ENCODE data around the gene CTNNB1. TPM values are rescaled to one million over a fixed set of nuclear protein-coding genes. Genes with fewer than 3 reads are reported as not detected.

CTNNB1 gene
- total RNA-seq, 3 donors from 2014 or later (not counting 1 experiment from before 2014, with no cell fraction given), result 213 to 258 (median 230) TPM

DNA sequence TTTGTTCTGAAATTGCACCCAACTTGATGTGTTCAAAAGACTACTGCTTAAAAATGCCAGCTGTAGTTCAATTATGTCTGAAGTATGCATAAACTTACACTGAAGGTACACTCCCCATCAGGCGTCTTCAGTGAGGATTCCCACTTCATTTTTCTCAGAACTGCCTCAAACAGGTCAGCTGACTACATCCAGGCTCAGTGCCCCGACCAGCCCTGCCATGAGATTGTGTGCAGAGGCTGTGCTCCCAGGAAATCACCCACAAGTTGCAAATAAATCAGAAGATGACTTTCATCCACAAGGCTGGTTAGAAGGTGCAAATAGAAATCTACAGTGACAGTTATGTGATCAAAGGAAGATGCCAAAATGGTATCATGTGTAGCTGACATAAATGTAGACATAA, 51.5 kb downstream of the CTNNB1 start:
- Mint-ChIP-seq H3K9me3 (peaks cover 0 to 4% of the 10 kb centered on the region in 2 donors), H3K4me1 (no peaks in the 10 kb centered on the region), H3K36me3 (no peaks in the 10 kb centered on the region), H3K27ac (no peak overlapping the region), H3K4me3 (no peak overlapping the region), H3K27me3 (ENCODE audit: low read depth in 2 of 2) (peaks cover 3 to 8% of the 10 kb centered on the region in 2 donors)
- 68% methylated on average over 2 of the region's 2 CpGs for WGBS (ENCODE audit: insufficient coverage)
- Histone ChIP-seq H3K4me3 (ENCODE audit: low read length) (no peak overlapping the region), H3K9me3 (ENCODE audit: control insufficient read depth, insufficient read depth, low read length) (no peaks in the 10 kb centered on the region), H3K27me3 (ENCODE audit: control insufficient read depth, insufficient read depth, low read length) (no peaks in the 10 kb centered on the region), H3K36me3 (ENCODE audit: control insufficient read depth, insufficient read depth, low read length) (no peaks in the 10 kb centered on the region), H3K4me1 (ENCODE audit: control insufficient read depth, insufficient read depth, low read length) (no peaks in the 10 kb centered on the region), H3K27ac (ENCODE audit: low read length) (no peak overlapping the region)
- TF ChIP-seq, protein P1, sequence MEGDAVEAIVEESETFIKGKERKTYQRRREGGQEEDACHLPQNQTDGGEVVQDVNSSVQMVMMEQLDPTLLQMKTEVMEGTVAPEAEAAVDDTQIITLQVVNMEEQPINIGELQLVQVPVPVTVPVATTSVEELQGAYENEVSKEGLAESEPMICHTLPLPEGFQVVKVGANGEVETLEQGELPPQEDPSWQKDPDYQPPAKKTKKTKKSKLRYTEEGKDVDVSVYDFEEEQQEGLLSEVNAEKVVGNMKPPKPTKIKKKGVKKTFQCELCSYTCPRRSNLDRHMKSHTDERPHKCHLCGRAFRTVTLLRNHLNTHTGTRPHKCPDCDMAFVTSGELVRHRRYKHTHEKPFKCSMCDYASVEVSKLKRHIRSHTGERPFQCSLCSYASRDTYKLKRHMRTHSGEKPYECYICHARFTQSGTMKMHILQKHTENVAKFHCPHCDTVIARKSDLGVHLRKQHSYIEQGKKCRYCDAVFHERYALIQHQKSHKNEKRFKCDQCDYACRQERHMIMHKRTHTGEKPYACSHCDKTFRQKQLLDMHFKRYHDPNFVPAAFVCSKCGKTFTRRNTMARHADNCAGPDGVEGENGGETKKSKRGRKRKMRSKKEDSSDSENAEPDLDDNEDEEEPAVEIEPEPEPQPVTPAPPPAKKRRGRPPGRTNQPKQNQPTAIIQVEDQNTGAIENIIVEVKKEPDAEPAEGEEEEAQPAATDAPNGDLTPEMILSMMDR (IDR thresholded peaks at IDR 0.05), result no peak
- intact Hi-C loops (cut with micrococcal nuclease), result no loop called here
- ATAC-seq, result no peak
- no peak for DNase-seq

DNA sequence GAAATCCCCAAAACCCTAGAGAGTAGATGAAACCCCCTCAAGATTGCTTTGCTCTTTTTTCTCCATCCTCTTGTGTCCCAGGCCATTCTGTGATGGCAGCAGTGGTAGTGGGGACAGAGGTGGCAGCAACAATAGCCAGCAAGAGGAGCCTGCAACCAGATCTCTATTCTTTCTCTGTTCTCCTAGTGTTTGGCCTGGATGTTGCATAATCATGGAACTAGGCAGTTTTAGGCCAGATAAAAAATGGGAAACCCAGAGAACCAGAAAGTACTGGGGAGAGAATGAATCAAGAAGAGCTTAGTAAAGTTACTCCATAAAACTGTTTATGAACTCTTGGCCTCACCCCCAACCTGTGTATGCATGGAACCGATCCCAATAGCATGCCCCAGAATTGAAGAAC, 52.3 kb downstream of the CTNNB1 start:
- intact Hi-C loops (cut with micrococcal nuclease), result no loop called here
- DNase-seq (no peak), ATAC-seq (no peak)
- Mint-ChIP-seq H3K27ac (no peak overlapping the region), H3K4me3 (no peak overlapping the region), H3K9me3 (peaks cover 0 to 4% of the 10 kb centered on the region in 2 donors), H3K27me3 (ENCODE audit: low read depth in 2 of 2) (peaks cover 3 to 8% of the 10 kb centered on the region in 2 donors), H3K4me1 (no peaks in the 10 kb centered on the region), H3K36me3 (no peaks in the 10 kb centered on the region)
- H3K4me3 ChIP-seq (ENCODE audit: low read length), result no peak overlapping the region
- TF ChIP-seq, protein P1 (IDR thresholded peaks at IDR 0.05), result no peak
- H3K36me3 ChIP-seq (ENCODE audit: control insufficient read depth, insufficient read depth, low read length), result no peaks in the 10 kb centered on the region
- no peak overlapping the region for H3K27ac ChIP-seq (ENCODE audit: low read length)
- H3K4me1 ChIP-seq (ENCODE audit: control insufficient read depth, insufficient read depth, low read length), result no peaks in the 10 kb centered on the region
- no peaks in the 10 kb centered on the region for H3K9me3 ChIP-seq (ENCODE audit: control insufficient read depth, insufficient read depth, low read length)
- H3K27me3 ChIP-seq (ENCODE audit: control insufficient read depth, insufficient read depth, low read length), result no peaks in the 10 kb centered on the region
- 84% methylated on average over 1 of the region's 1 CpG for WGBS (ENCODE audit: insufficient coverage)

DNA sequence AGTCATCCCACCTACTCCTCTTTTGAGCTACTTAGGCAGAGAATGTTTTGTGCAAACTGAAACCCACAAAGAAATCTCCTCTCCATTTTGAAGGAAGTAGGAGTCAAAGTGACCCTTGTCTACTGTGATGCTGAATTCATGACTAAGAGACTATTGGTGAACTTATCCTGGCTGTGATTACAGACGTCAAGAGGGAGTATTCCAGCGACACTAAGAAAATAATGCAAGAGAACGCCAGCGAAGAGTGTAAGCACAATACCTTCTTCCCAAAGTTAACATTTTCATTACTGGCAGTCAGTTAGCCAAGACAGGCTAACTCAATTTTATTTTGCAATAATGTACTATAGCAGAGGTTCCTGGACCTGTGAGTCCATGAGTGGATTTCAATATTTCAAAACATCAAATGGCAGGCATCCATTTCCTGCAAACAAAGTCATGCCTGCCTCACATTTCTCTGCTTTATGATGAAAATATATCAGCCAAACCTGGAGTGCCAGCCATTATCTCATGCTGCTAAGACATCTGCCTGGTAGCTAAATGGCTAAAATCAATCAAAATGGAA, 59.0 kb downstream of the CTNNB1 start:
- no peaks in the 10 kb centered on the region for H3K36me3 Mint-ChIP-seq

More for the DNA sequence above, 59.0 kb downstream of the CTNNB1 start:
- Histone ChIP-seq H3K36me3 (ENCODE audit: control insufficient read depth, insufficient read depth, low read length) (no peaks in the 10 kb centered on the region), H3K4me3 (ENCODE audit: low read length) (no peak overlapping the region), H3K27ac (ENCODE audit: low read length) (no peak overlapping the region), H3K27me3 (ENCODE audit: control insufficient read depth, insufficient read depth, low read length) (no peaks in the 10 kb centered on the region), H3K4me1 (ENCODE audit: control insufficient read depth, insufficient read depth, low read length) (no peaks in the 10 kb centered on the region), H3K9me3 (ENCODE audit: control insufficient read depth, insufficient read depth, low read length) (no peaks in the 10 kb centered on the region)
- TF ChIP-seq, protein P1 (IDR thresholded peaks at IDR 0.05), result no peak
- Mint-ChIP-seq H3K27ac (no peak overlapping the region), H3K27me3 (ENCODE audit: low read depth in 2 of 2) (no peaks in the 10 kb centered on the region), H3K4me1 (no peaks in the 10 kb centered on the region), H3K9me3 (no peaks in the 10 kb centered on the region), H3K4me3 (no peak overlapping the region)
- ATAC-seq (no peak), DNase-seq (no peak)
- WGBS (ENCODE audit: insufficient coverage), result 100% methylated on average over 4 of the region's 4 CpGs
- intact Hi-C loops (cut with micrococcal nuclease), result no loop called here
